HG02798 (cell line): ENCODE data around the gene DICER1.

Experiments
- ATAC-seq: cut with Tn5 transposase; IDR thresholded peaks from one replicate; pipeline ENCODE4 v1.9.1; 2021; ENCODE audit warnings: mild to moderate bottlenecking; ENCODE audit not compliant: unreplicated experiment, poor library complexity

Gene DICER1

GRCh38 chr14:95063391-95063790, 93.9 kb downstream of the DICER1 start:
- ATAC-seq, result no peak

- no peak for ATAC-seq
Measured at GRCh38 chr14:95062946-95063345, 94.4 kb downstream of the DICER1 start.

GRCh38 chr14:95062220-95062619, 95.1 kb downstream of the DICER1 start:
- no peak for ATAC-seq

- no peak for ATAC-seq
Measured at GRCh38 chr14:95061317-95062093, 95.8 kb downstream of the DICER1 start.

GRCh38 chr14:95059126-95059525, 98.2 kb downstream of the DICER1 start:
- no peak for ATAC-seq

GRCh38 chr14:95058491-95058890, 98.8 kb downstream of the DICER1 start:
- ATAC-seq, result no peak

- ATAC-seq, result no peak
Measured at GRCh38 chr14:95057851-95058250, 99.5 kb downstream of the DICER1 start.

GRCh38 chr14:95057147-95057546, 100.2 kb downstream of the DICER1 start:
- no peak for ATAC-seq

- no peak for ATAC-seq
Measured at GRCh38 chr14:95056476-95056875, 100.9 kb downstream of the DICER1 start.

GRCh38 chr14:95055318-95055717, 102.0 kb downstream of the DICER1 start:
- no peak for ATAC-seq

- ATAC-seq, result no peak
Measured at GRCh38 chr14:95054346-95055280, 102.7 kb downstream of the DICER1 start.

GRCh38 chr14:95052016-95052585, 105.2 kb downstream of the DICER1 start:
- ATAC-seq, result no peak

- ATAC-seq, result no peak
Measured at GRCh38 chr14:95049952-95050351, 107.4 kb downstream of the DICER1 start.

- ATAC-seq, result no peak
Measured at GRCh38 chr14:95048771-95049312, 108.5 kb downstream of the DICER1 start.

- ATAC-seq, result no peak
Measured at GRCh38 chr14:95047754-95048153, 109.6 kb downstream of the DICER1 start.

- ATAC-seq, result no peak
Measured at GRCh38 chr14:95046711-95047681, 110.3 kb downstream of the DICER1 start.

GRCh38 chr14:95045836-95046430, 111.4 kb downstream of the DICER1 start:
- no peak for ATAC-seq

- no peak for ATAC-seq
Measured at GRCh38 chr14:95045106-95045701, 112.1 kb downstream of the DICER1 start.
